Adrenal gland (tissue), 12 donors: ENCODE results near the gene FIGNL2. TPM values are rescaled to one million over a fixed set of nuclear protein-coding genes. Genes with fewer than 3 reads are reported as not detected.

ENCODE experiments used
- DNase-seq, 7 donors: peaks; one replicate each; pipeline ENCODE4 v3.0.0-alpha.2; 2019 to 2020
- H3K27ac ChIP-seq, 5 donors: fragments of 200-600 bp; sonication (generic) in 4 of 5; 1 replicate in 3 of 5; 2 replicates in 2 of 5; pipeline versions ENCODE4 v1.5.1 to v1.8.0; 2016 to 2020; ENCODE audit warnings: mild to moderate bottlenecking in 1 of 5
- H3K27me3 ChIP-seq: fragments of 200-600 bp; 2 replicates; pipeline ENCODE4 v1.8.0; 2021
- H3K36me3 ChIP-seq, 2 donors: fragments of 200-600 bp; replicated peaks in 1 of 2; 1 replicate in 1 of 2; 2 replicates in 1 of 2; pipeline versions ENCODE4 v1.5.1 to v1.8.0; 2018 to 2022
- H3K4me1 ChIP-seq, 2 donors: fragments of 200-600 bp; replicated peaks in 1 of 2; 1 replicate in 1 of 2; 2 replicates in 1 of 2; pipeline versions ENCODE4 v1.5.1 to v1.8.0; 2018 to 2021
- H3K4me3 ChIP-seq, 4 donors: fragments of 200-600 bp; sonication (generic) in 3 of 4; one replicate each; pipeline ENCODE4 v1.5.1; 2016 to 2018
- H3K9me3 ChIP-seq, 3 donors: fragments of 200-600 bp; sonication (generic) in 1 of 3; replicated peaks in 1 of 3; 1 replicate in 2 of 3; 2 replicates in 1 of 3; pipeline versions ENCODE4 v1.5.1 to v1.8.0; 2016 to 2021
- POLR2A ChIP-seq, 2 donors: fragments of 450-650 bp; IDR thresholded peaks; one replicate each; pipeline ENCODE4 v1.6.1; 2017; ENCODE audit warnings: antibody characterized with exemption in 2 of 2, mild to moderate bottlenecking in 2 of 2, moderate library complexity in 1 of 2
- WGBS, 4 donors: extraction: QIAGEN DNeasy Blood & Tissue Kit in 2 of 4; methylation state at CpG; one replicate each; pipeline versions ENCODE4 v1.1.5 to v1.1.7; 2013 to 2017; 5-methylcytosine and 5-hydroxymethylcytosine counted together
- intact Hi-C, 2 donors: fragments of 100-400 bp; cut with DNase I; formaldehyde crosslinking; loops; one replicate each; pipeline versions ENCODE4 v1.14.1 to v1.15.0; 2022 to 2023
- polyA plus RNA-seq, 3 donors: library from polyadenylated mRNA; stranded (reverse); fragments of 200-250 nt in 2 of 3; fragments of 350-450 nt in 1 of 3; fragmentation: Illumina TruSeq in 1 of 3; extraction: RNeasy Lipid Tissue Mini Kit (QIAGEN cat#74804) in 1 of 3; gene quantifications; one replicate each; pipeline ENCODE4 v1.2.3, GENCODE V29; 2013 to 2014
- total RNA-seq, 9 donors: library from RNA; depleted of rRNA in 4 of 9; stranded (reverse); fragments of >200 nt in 4 of 9; fragments of 120-200 nt in 1 of 9; fragmentation: NEBNext Ultra II Directional in 1 of 9; extraction: Animal tissue kit (Norgen Biotek cat#: 25700) in 1 of 9; gene quantifications; one replicate each; pipeline versions ENCODE4 v1.1.0 to v1.2.4, GENCODE V29; 2013 to 2023
- TF ChIP-seq, protein P1 (sequence below), 6 experiments: fragments of 450-650 bp in 4 of 6; fragments of 200-600 bp in 2 of 6; sonication (generic) in 1 of 6; IDR thresholded peaks; 1 replicate in 5 of 6; 2 replicates in 1 of 6; pipeline versions ENCODE4 v1.5.1 to v1.8.0; 2016 to 2021; ENCODE audit warnings: antibody characterized with exemption in 6 of 6, mild to moderate bottlenecking in 2 of 6, moderate library complexity in 1 of 6
- donor health status: healthy with polysubstance abuse.
- donor health status: Bipolar disorder and iron deficiency.
- donor health status: DM: yes; HTN: yes; CAD: no.
- donor health status: DM: no; HTN: no; CAD: no.
- donor health status: DM: no; HTN: no; CAD: no.
- donor health status: DM: yes; HTN: yes; CAD: no.

Gene FIGNL2
- total and polyA plus RNA-seq, 12 donors, result 0.04 to 0.32 (median 0.25) TPM; not detected in 1

DNA sequence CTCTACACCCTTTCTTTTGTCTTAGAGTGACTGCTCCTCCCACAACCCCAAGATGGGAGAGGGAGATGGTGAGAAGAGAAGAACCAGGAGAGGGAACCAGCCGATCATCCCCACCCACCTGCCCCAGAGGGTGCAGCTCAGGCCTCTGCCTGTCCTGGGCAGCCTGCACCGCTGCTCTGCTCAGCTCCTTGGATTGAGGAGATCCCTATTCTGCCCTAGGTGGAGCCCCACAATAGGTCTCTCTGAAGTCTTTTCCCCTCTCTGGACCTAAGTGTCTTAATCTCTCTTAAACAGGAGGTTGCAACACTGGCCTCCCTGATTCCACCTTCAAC is 41.6 kb upstream of the FIGNL2 start:
- DNase-seq, result peak in 2 of 7 donors; percentile 2 to 6
- WGBS, 4 donors, result 84 to 90% (median 87%) methylated on average over 1 to 2 of the region's 2 CpGs
- H3K9me3 ChIP-seq, result no peaks in the 10 kb centered on the region
- H3K27ac ChIP-seq, result no peak overlapping the region
- H3K36me3 ChIP-seq, result no peaks in the 10 kb centered on the region
- no peaks in the 10 kb centered on the region for H3K27me3 ChIP-seq
- no peak overlapping the region for H3K4me3 ChIP-seq
- intact Hi-C loops, result loop anchor here (2.0 to 10.0 kb wide), 2 partner anchors 91 to 95 kb away; no protein-coding TSS in a partner anchor
- TF ChIP-seq, protein P1, sequence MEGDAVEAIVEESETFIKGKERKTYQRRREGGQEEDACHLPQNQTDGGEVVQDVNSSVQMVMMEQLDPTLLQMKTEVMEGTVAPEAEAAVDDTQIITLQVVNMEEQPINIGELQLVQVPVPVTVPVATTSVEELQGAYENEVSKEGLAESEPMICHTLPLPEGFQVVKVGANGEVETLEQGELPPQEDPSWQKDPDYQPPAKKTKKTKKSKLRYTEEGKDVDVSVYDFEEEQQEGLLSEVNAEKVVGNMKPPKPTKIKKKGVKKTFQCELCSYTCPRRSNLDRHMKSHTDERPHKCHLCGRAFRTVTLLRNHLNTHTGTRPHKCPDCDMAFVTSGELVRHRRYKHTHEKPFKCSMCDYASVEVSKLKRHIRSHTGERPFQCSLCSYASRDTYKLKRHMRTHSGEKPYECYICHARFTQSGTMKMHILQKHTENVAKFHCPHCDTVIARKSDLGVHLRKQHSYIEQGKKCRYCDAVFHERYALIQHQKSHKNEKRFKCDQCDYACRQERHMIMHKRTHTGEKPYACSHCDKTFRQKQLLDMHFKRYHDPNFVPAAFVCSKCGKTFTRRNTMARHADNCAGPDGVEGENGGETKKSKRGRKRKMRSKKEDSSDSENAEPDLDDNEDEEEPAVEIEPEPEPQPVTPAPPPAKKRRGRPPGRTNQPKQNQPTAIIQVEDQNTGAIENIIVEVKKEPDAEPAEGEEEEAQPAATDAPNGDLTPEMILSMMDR (IDR thresholded peaks at IDR 0.05), result no peak
- TF ChIP-seq POLR2A (IDR thresholded peaks at IDR 0.05), result no peak
- H3K4me1 ChIP-seq, result peaks cover 0 to 10% of the 10 kb centered on the region in 2 donors

GRCh38 chr12:51889216-51890132 is 41.0 kb upstream of the FIGNL2 start:
- intact Hi-C loops, result loop anchor here (2.0 to 10.0 kb wide), 2 partner anchors 91 to 95 kb away; no protein-coding TSS in a partner anchor
- 84 to 94% (median 87%) methylated on average over 13 to 21 of the region's 21 CpGs for WGBS, 4 donors
- Histone ChIP-seq H3K4me3 (no peak overlapping the region), H3K27ac (no peak overlapping the region), H3K4me1 (peaks cover 0 to 10% of the 10 kb centered on the region in 2 donors), H3K36me3 (no peaks in the 10 kb centered on the region), H3K27me3 (no peaks in the 10 kb centered on the region), H3K9me3 (no peaks in the 10 kb centered on the region)
- TF ChIP-seq, protein P1 (IDR thresholded peaks at IDR 0.05), result no peak
- no peak for TF ChIP-seq POLR2A (IDR thresholded peaks at IDR 0.05)
- DNase-seq, result peak in 2 of 7 donors; percentile 4 to 6

DNA sequence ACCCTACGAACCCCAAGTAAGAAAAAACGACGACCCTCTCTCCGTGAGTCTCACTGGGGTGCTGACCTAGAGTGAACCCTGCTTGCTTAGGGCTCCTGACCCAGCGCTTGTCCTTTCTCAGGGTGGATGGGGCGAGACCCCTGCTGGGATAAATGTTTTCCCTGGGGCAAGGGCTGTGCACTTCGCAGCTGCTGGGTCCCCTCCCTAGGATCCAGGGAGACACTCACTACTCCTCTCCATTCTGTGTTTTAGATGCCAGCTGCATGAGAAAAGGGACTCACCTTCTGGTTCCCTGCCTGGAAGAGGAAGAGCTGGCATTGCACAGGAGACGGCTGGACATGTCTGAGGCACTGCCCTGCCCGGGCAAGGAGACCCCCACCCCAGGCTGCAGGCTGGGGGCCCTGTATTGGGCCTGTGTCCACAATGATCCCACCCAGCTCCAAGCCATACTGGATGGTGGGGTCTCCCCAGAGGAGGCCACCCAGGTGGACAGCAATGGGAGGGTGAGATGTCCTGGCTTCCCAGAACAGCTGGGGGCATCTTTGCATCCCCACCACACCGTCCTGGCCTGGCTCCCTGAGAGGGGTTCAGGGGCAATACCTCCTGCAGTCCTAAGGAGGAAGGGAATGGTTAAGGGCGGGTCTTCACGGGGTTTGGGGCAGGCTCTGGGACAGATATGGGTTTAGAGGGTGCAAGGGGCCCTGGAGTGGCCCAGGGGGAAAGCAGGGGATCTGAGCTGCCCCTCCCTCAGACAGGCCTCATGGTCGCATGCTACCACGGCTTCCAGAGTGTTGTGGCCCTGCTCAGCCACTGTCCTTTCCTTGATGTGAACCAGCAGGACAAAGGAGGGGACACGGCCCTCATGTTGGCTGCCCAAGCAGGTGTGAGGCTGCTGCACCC is 40.0 kb upstream of the FIGNL2 start:
- Histone ChIP-seq H3K36me3 (no peaks in the 10 kb centered on the region), H3K27ac (no peak overlapping the region), H3K4me3 (no peak overlapping the region), H3K27me3 (no peaks in the 10 kb centered on the region), H3K9me3 (no peaks in the 10 kb centered on the region), H3K4me1 (peaks cover 0 to 10% of the 10 kb centered on the region in 2 donors)
- DNase-seq, result peak in 2 of 7 donors; percentile 7 to 10
- TF ChIP-seq, protein P1 (IDR thresholded peaks at IDR 0.05), result no peak
- no peak for TF ChIP-seq POLR2A (IDR thresholded peaks at IDR 0.05)
- WGBS, 4 donors, result 62 to 74% (median 69%) methylated on average over 9 to 15 of the region's 15 CpGs
- intact Hi-C loops, result no loop called here
